Smooth muscle cell (in vitro differentiated cells): Measurements from ENCODE around the gene LGR4. TPM values are rescaled to one million over a fixed set of nuclear protein-coding genes. Genes with fewer than 3 reads are reported as not detected.

Source experiments
- DNase-seq: peaks from one replicate; lab custom pipeline; 2025; ENCODE audit not compliant: unreplicated experiment; lab: John Stamatoyannopoulos, UW
- H2AFZ ChIP-seq: fragments of 200-600 bp; sonication (generic); 2 replicates; pipeline ENCODE4 v1.6.0; 2016; ENCODE audit warnings: antibody characterized with exemption, low read depth, mild to moderate bottlenecking
- H3F3A ChIP-seq: fragments of 200-600 bp; sonication (generic); 2 replicates; pipeline ENCODE4 v1.6.0; 2017; ENCODE audit warnings: antibody characterized with exemption, low read depth
- H3K27ac ChIP-seq: fragments of 200-600 bp; sonication (generic); 2 replicates; pipeline ENCODE4 v1.5.1; 2016; ENCODE audit warnings: low read depth, mild to moderate bottlenecking
- H3K27me3 ChIP-seq: fragments of 200-600 bp; sonication (generic); 2 replicates; pipeline ENCODE4 v1.6.1; 2016; ENCODE audit warnings: low read depth, mild to moderate bottlenecking
- H3K36me3 ChIP-seq: fragments of 200-600 bp; sonication (generic); 2 replicates; pipeline ENCODE4 v1.5.1; 2016; ENCODE audit warnings: low read depth
- H3K4me1 ChIP-seq: fragments of 200-600 bp; sonication (generic); 2 replicates; pipeline ENCODE4 v1.5.1; 2016; ENCODE audit warnings: low read depth
- H3K4me2 ChIP-seq: fragments of 200-600 bp; sonication (generic); 2 replicates; pipeline ENCODE4 v1.6.0; 2016; ENCODE audit warnings: mild to moderate bottlenecking
- H3K4me3 ChIP-seq: fragments of 200-600 bp; sonication (generic); 2 replicates; pipeline ENCODE4 v1.5.1; 2016; ENCODE audit warnings: mild to moderate bottlenecking
- H3K79me2 ChIP-seq: fragments of 200-600 bp; sonication (generic); 2 replicates; pipeline ENCODE4 v1.6.0; 2016; ENCODE audit warnings: low read depth, mild to moderate bottlenecking
- H3K9ac ChIP-seq: fragments of 200-600 bp; sonication (generic); 2 replicates; pipeline ENCODE4 v1.6.0; 2016; ENCODE audit warnings: low read depth
- H3K9me3 ChIP-seq: fragments of 200-600 bp; sonication (generic); replicated peaks from 2 replicates; pipeline ENCODE4 v1.5.1; 2016; ENCODE audit warnings: low read depth
- H4K20me1 ChIP-seq: fragments of 200-600 bp; sonication (generic); 2 replicates; pipeline ENCODE4 v1.6.0; 2016; ENCODE audit warnings: low read depth
- CTCF ChIP-seq: fragments of 200-600 bp; sonication (generic); IDR thresholded peaks from 2 replicates; pipeline ENCODE4 v1.5.1; 2017; ENCODE audit warnings: borderline replicate concordance, mild to moderate bottlenecking, antibody characterized with exemption; ENCODE audit not compliant: insufficient read depth, poor library complexity, severe bottlenecking
- WGBS: methylation state at CpG from one replicate; pipeline ENCODE4 v1.1.7; 2016; ENCODE audit warnings: low lambda C conversion rate; 5-methylcytosine and 5-hydroxymethylcytosine counted together
- polyA plus RNA-seq: library from polyadenylated mRNA; unstranded; fragments of >200 nt; fragmentation: Nextera tagmentation; extraction: Ambion mirVana; gene quantifications from 2 replicates; pipeline ENCODE4 v1.2.1, GENCODE V29; 2016
- total RNA-seq: library from RNA; depleted of rRNA; stranded (reverse); fragments of >200 nt; gene quantifications from 2 replicates; pipeline ENCODE4 v1.2.3, GENCODE V29; 2014

Gene LGR4
- total and polyA plus RNA-seq, 2 experiments from 2014 or later: 21.4 to 96.5 TPM

- Histone ChIP-seq H3K4me2 (peak overlapping the region; percentile 96), H4K20me1 (peaks cover 47% of the 10 kb centered on the region), H3K4me3 (peak overlapping the region; percentile 72), H3K27ac (peak overlapping the region; percentile 51), H3K27me3 (no peaks in the 10 kb centered on the region), H3K9ac (peak overlapping the region; percentile 19), H2AFZ (peak overlapping the region; percentile 48), H3K4me1 (peaks cover 24% of the 10 kb centered on the region), H3K9me3 (no peaks in the 10 kb centered on the region), H3K36me3 (no peaks in the 10 kb centered on the region), H3F3A (peaks cover 11% of the 10 kb centered on the region), H3K79me2 (peaks cover 52% of the 10 kb centered on the region)
- WGBS: 2% methylated on average over 20 of the region's 79 CpGs
- no peak for TF ChIP-seq CTCF
- no peak for DNase-seq
These were observed 797 bp downstream of the LGR4 start for GRCh38 chr11:27471589-27472397.

GRCh38 chr11:27470826-27471588 lies 1.6 kb downstream of the LGR4 start:
- Histone ChIP-seq H4K20me1 (peaks cover 55% of the 10 kb centered on the region), H3K79me2 (peaks cover 60% of the 10 kb centered on the region), H3K36me3 (no peaks in the 10 kb centered on the region), H3K27me3 (no peaks in the 10 kb centered on the region), H3K9ac (peak overlapping the region; percentile 19), H3K9me3 (no peaks in the 10 kb centered on the region), H3K4me3 (peak overlapping the region; percentile 72), H3K27ac (no peak overlapping the region), H3F3A (peaks cover 11% of the 10 kb centered on the region), H3K4me1 (peaks cover 30% of the 10 kb centered on the region), H2AFZ (peak overlapping the region; percentile 26), H3K4me2 (peak overlapping the region; percentile 96)
- no peak for TF ChIP-seq CTCF
- WGBS: 7% methylated on average over 21 of the region's 21 CpGs
- no peak for DNase-seq

- Histone ChIP-seq H3K79me2 (peaks cover 68% of the 10 kb centered on the region), H3K4me1 (peaks cover 38% of the 10 kb centered on the region), H3K9me3 (no peaks in the 10 kb centered on the region), H2AFZ (no peak overlapping the region), H3K36me3 (no peaks in the 10 kb centered on the region), H4K20me1 (peaks cover 63% of the 10 kb centered on the region), H3K27me3 (no peaks in the 10 kb centered on the region), H3K27ac (no peak overlapping the region), H3F3A (peaks cover 17% of the 10 kb centered on the region), H3K4me3 (peak overlapping the region; percentile 72), H3K9ac (peak overlapping the region; percentile 19), H3K4me2 (peak overlapping the region; percentile 96)
- no peak for TF ChIP-seq CTCF
- DNase-seq: no peak
- 20% methylated on average over 3 of the region's 3 CpGs for WGBS
These were observed 2.4 kb downstream of the LGR4 start for GRCh38 chr11:27470166-27470565.
